NCI-H2107 (cell line): ENCODE results near the gene CLEC1A.

Experiments used
- DNase-seq: peaks from one replicate; lab custom pipeline; 2025; lab: John Stamatoyannopoulos, UW

CLEC1A gene

DNA sequence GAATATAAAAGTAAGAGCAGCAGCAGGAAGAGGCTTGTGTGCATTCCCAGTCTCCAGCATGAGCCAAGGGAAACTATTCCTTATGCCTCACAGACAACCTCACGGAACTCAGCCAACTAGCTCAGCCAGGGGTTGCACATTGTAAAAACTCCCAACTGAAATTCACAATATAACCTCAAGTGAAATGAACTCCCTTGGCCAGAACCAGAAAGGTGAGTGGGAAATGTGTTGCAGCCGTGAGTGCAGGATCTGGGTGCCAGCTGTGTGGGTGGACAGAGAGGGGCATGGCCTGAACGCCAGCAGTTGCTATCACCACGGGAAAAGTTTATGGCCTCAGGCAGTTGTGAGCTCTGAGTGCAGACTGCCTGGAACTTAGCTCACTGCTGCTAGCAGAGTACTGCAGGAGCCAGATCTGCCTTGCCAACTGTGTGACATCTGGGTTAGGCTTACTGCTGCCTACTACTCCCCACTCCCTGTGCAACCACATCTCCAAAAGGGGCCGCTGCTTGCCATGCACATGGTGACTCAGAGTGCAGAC is 2.3 kb upstream of the CLEC1A start:
- no peak for DNase-seq

DNA sequence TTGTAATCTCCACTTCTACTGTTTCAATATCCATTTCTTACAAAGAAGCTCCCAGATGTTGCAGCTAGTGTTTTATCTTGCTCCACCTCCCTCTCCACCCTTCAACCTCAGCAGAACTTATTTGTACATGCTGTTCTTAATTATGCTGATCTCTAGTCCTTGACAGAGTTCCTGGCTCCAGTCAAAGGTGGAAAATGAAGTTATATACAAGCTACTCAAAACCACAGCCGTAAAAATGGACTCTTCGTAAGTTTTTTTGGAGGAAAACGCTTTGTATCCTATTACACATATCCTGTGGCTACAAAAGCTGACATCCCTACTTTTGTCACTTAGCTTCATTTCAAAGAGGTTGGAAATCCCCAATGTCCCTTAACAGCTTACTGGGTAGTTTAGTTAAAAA is 1.3 kb downstream of the CLEC1A start:
- no peak for DNase-seq

DNA sequence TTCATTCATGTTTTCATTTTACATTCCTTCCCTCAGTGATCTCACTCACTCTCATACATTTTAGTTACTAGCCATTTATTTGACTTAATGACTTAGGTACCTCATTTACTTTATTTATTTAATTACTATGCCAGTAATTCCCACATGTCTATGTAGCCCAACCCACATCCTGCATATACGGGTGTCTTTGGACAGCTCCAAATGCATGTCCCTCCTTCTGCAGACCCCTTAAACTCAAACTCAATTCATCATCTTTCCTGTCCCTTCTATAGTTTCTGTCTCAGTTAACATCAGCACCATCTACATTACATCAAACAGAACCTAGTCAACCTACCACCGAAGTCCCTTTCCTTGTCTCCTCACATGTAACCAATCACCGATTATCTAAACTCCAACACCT is 2.8 kb downstream of the CLEC1A start:
- DNase-seq, result no peak

DNA sequence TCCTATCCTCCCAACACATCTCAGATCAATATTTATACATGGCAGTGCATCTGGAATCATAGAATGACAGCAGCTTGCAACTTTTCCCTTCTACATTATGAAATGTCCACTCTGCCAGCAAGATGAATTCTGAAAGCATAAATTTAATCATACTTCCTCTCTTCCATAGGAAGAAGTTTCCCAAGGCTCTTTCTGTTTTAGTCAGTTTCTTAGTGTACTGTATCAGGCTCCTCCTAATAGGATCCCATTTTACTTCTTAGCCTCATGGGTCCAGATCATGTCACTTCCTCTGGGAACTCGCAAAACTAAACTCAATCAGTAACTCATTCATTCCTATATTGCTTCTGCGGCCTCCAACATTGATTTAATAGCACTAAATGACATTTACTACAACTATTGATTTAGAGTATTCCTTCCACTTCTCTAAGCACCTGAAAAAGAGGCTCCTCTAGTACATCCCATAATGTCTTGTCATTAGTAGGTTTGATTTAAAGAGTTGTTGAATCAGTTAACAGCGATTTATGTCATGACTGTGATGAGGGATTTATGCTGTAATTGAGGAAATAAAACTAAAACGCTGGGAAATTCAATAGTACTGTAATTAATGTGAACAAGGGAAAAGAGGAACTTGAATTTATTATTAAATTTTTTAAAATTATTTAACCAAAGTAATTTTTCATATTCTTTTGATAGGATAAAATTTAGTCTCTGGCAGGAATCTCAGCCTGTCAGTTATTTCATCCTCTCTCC is 4.0 kb downstream of the CLEC1A start:
- DNase-seq, result no peak

DNA sequence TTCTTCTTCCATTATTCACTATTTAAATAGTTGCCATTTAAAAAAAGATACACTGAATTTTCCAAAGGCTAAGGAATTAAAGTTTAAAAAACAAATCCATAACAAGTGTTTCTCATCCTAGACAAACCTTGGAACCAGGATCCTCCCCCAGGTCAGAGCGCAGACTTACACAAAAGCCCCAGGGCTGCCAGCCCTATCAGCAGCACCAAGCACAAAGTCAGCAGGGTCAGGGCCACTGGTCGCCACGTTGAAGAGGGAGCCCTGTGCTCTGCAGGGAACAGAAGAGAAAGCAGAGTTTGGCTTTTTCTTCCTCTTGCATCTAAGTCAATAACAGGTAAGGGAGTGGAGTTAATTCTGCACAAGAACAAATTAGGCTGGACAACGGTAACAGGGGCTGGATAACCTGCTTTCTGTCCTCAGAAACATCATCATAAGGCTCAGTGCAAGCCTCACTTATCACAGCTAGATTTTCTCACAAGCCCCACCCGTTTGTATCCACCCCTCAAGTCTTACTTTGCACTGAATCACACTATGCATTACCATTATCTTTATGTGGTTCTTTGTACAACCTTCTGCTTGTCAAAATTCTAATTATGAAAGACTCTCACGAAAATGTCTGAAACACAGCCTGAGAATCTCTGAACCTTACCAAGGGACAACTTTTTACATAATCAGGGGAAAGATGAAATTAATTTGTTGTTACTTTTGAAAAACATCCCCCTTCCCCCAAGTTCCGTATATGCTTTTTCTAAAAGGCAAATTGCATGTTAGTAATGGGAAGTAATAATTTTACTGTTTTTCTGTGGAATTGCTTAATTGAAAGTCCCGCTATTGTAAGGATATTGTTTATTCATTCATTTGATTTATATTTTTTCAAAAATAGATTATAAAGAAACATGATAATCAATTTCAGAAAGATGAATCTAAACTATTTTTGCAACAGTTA is 9.6 kb downstream of the CLEC1A start:
- no peak for DNase-seq

DNA sequence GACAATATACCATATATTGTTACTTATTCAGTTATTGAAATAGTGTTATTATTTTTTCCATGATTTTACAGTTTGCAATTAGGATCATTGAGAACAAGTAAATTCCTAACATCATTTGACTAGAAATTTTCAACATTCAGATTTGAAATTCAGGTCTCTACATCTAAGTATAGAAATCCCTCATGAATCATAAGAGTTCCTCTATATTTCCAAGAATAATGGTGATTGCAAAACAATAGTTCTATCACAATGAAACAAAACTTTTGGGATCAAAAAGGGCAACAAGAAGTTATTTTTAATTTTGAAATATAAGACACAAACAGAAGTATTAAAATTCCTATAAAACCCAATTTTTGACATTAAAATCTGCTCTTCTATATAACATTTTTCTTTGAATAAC is 10.8 kb downstream of the CLEC1A start:
- DNase-seq, result no peak

DNA sequence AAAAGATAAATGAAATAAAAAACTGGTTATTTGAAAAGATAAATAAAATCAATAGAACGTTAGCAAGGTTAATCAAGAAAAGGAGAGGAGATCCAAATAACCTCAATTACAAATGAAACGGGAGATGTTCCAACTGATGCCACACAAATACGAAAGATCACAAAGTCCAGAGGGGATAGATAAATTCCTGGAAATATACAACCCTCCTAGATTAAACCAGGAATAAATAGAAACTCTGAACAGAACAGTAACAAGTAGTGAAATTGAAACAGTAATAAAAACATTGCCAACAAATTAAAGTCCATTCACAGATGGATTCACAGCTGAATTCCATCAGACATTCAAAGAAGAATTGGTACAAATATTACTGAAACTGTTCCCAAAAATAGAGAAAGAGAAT is 12.4 kb downstream of the CLEC1A start:
- DNase-seq, result no peak

DNA sequence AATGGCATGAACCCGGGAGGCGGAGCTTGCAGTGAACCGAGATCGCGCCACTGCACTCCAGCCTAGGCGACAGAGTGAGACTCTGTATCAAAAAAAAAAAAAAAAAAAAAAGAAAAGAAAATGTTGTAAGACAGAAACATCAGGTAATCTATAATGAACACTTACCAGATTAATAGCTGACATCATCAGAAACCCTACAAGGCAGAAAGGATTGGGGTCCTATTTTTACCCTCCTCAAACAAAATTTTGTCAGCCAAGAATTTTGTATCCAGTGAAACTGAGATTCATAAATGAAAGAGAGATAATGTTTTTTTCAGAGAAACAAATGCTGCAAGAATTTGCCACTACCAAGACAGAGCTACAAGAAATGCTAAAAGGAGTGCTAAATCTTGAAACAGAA is 14.1 kb downstream of the CLEC1A start:
- no peak for DNase-seq

DNA sequence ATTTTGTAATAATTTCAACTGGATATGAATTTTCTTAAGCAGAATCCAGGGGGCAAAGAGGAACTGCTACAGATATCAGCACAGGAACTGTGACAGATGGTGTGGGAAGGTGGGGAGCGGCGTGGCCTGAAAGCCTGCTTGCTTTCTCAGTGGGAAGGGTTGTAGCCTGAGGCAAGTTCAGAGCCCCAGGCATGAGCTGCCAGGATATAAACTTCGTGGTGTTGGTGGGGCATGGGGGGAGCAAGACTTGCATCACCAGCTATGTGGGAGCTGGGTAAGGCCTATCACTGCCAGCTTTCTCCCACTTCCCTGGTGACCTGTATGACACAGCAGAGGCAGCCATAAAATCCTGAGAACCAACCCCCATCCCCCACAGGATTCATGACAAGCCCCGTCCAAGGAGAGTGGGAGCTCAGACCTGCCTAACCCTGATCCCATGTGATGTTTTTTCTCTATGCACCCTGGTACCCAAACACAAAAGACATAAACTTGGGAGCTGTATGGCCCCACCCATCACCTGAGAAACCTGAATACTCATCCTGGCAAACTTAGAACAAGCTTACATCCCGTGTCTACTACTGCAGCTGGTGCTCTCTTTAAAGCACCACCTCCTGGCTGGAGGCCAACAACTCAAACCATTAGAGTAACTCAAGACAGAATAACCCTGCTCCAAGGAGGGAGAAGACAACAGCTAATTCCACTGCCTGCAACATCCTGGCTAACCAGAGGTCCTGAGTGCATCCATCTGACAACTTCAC is 16.5 kb downstream of the CLEC1A start:
- DNase-seq, result no peak

DNA sequence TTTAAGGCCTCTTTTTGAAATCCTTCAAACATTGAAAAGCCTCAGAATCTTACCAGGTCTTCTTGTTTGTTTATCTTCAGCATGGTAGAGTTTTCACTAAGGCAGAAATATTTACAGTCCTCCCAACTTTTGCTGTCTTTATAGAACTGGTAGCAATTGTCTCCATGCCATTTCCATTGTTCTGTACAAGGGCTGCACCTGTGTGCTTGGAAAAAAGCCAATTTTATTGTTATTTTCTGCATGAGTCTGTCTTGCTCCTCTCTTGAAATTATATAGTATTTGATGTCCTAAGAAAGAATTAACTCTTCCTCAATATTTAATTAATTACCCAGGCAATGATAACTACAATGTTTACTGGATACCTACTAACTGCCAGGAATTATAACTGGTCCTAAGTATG is 23.3 kb downstream of the CLEC1A start:
- DNase-seq, result no peak

DNA sequence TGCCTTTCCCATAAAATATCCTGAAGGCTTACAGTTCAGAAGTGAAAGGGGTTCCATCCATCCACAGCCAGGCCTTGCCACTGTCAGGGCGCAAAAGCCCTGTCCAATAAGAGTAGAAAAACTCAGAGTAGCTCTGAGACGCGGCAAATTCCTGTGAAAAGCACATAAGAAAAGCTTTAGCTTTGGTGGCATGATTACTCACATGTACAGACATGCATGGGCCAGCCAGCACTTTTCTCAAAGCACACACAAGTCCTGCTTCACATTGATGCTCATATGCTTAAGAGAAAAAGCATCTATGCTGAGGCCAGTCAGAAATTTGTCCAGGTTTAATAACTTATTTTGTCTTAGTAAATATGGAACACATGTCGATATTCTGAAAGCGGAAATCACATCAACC is 25.5 kb downstream of the CLEC1A start:
- no peak for DNase-seq

DNA sequence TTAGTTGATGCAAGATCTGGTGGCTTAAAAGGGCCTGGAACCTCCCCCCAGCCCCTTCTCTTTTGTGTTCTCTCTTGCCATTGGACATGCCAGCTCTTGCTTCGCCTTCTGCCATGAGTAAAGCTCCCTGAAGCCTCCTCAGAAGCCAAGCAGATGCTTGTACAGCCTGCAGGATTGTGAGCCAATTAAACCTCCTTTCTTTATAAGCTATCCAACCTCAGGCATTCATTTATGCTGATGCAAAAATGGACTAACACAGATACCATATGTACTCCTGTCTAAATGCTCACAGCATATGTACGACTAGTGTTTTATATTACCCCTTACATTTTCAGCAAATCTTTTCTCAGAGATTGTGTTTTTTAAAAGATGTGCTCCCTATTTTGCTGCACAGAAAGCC is 26.7 kb downstream of the CLEC1A start:
- no peak for DNase-seq

DNA sequence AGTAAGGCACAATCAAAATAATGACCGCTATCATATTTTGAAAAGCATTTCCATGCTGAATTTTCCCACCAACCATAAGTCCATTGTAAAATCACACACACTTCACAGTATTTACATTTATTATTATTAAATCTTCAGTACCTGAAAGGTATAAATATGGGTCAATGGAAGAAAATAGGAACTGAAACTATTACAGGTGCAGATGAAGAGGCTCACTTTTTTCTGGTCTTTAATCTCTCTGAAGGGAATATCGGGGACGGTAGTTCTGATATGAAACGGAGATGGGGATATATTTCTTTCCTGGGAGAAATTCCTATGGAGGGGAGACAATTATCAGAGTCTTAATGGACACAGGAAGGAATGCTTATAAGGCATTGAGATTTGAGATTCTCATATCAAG is 28.4 kb downstream of the CLEC1A start:
- DNase-seq, result no peak

DNA sequence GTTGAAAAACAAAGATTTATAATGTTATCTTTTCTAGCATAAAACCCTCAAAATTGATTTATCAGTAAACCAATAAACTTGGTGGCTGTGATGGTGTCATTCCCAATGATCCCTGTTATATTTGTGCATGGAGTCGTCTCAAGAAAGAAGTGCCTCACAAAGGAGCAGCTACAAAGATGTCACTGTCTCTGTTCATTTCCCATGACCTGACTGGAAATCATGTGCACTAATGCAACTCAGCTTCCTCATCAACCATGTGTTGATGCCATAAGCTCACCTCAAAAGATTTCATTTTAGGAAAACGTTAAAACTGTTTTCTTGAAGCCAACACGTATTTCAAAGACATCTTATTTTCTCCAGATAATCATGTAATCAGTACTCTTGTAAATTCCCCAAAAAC is 28.8 kb downstream of the CLEC1A start:
- DNase-seq, result no peak

DNA sequence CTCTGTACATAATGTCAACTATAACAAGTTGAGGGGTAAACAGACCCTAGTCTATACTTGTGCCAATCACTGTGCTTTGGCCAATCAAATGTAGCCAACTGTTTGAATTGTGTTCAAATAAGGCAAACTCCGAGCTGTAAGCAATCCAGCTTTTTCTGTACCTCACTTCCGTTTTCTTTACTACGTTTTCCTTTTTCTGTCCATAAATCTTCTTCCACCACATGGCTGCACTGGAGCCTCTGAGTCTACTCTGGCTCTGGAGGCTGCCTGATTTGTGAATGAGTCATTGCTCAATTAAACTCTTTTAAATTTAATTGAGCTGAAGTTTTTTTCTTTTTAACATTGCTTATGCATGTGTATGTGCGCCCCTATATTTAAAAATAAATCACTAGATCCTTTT is 29.7 kb downstream of the CLEC1A start:
- DNase-seq, result no peak

DNA sequence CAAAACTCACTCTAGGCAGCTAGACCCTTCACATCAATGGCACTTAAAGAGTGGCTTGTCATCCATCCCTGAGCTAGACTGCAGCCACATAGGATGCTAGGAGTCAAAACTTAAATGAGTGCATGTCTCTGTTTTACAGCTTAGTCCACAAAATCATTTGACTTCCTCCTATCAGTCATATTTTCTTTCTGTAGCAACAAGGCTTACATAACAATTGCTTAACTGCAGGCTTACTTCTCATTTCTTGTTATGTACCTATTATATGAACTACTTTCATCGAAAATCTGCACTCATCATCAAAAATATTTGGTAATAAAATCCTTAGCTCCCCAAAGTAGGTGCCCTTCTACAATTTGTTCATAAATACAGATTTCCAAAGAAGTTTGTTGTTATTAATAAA is 30.1 kb downstream of the CLEC1A start:
- no peak for DNase-seq

DNA sequence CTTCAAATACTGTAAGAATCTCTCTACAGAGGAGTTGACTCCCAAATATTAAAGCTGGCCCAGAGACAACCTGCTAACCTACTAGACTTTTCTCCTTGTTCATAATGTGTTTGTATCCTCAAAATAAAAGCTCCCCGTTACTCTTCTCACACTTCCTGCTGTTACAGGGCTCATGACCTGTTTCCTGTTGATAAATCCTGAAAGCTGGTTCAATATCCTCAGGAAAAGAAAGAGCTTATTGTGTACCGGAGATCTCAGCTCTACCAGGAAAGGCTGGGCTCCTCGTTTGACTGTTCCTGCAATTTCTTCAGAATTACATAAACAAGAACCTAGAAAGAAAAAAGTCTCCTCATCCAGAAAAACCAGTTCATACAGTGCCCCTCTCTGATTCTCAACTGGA is 30.8 kb downstream of the CLEC1A start:
- no peak for DNase-seq

DNA sequence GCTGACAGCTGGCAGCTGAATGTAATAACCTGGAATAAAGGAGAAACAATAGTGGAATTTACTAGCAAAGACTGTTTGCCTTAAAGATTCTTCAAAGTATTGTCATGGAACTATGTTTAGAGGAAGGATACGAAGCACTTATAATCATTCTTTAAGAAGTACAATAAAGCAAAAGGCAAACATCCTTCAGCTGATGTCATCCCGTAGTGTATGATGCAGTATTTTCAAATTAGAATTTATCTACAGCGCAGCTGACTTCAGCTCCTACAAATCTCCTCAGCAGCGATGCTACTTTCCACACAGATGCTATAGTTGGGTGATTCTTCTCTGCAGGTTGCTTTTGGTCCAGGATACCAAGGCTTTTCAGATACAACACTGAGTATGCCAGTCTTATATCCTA is 31.5 kb downstream of the CLEC1A start:
- DNase-seq, result no peak

DNA sequence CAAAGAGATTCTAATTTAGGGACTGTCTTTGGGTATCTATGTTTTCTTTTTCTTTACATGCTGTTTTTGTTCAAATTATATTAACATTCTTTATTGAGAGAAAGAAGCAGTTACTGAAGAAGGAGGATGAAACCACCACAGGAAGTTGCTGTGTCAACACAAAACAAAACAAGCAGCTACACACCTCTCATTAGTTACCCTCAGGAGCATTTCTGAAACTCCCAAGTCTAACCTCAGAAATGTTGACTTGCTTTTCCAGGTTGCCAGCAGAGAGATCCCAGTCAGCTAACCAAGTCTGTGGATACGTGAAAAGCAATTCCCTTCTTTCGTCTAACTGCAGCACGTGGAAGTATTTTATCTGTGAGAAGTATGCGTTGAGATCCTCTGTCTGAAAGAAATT is 33.5 kb downstream of the CLEC1A start:
- no peak for DNase-seq

DNA sequence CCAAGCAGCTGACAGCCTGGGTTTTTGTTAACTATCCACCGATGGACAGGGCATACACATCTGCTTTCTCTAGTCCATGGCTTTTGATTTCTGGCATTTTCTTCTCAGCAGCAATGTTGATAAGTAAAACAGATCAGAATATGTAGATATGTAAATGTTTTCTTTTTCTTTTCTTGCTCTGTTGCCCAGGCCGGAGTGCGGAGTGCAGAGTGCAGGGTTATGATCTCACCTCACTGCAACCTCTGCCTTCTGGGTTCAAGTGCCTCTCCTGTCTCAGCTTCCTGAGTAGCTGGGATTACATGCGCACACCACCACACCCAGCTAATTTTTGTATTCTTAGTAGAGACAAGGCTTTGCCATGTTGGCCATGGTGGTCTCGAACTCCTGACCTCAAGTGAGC is 40.4 kb downstream of the CLEC1A start:
- no peak for DNase-seq

DNA sequence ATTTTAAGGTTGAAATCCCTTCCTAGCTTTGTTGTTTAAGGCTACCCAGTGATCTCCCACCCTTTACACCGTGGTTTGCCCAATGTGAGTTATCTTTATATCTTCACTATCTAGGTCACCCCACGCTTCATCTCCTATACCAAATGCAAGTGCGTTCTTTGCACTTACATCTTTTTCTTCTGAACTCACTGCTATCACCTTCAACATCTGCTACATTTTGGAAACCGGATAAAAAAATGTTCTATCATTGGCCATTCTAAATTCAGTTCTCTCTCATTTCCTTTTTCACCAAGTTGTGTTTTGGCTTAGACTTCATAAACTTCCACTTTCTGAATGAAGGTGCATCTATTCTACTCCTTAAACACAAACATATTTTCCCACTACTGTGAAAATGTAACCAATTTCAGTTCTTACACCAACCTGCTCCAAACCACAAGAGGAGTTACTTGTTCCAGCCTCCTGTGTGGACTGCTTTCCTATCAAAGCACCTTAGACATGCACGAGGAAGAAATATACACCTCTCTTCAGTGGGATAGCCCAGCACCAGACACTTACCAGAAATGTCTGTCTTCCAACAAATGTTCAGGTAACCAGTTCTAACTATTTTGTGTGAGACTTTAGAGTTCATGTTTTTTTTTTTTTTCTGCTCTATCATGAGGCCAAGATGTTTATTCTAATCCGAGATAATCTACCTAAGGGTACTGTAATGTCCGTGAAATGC is 46.4 kb downstream of the CLEC1A start:
- no peak for DNase-seq

DNA sequence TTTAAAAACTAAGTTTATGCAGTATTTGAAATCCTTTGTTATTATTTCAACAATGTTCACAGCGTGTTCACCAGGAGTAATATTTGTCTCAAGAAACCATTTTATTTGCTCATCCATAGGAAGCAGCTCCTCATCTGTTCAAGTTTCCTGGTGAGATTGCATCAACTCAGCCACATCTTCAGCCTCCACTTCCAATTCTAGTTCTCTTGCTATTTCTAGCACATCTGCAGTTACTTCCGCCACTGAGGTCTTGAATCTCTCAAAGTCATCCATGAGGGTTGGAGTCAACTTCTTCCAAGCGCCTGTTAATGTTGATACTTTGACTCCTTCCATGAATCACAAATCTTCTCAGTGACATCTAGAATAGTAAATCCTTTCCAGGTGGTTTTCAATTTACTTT is 50.3 kb downstream of the CLEC1A start:
- no peak for DNase-seq
